Psoas muscle (tissue), 8 donors: ENCODE measurements around the gene GCN1. TPM values are rescaled to one million over a fixed set of nuclear protein-coding genes. Genes with fewer than 3 reads are reported as not detected.
A peak's percentile ranks its signal among the peaks of the same experiment; 100 is the strongest.

Source experiments
- ATAC-seq, 4 donors: fragments of 200-7000 bp; cut with Tn5 transposase; one replicate each; pipeline ENCODE4 v1.9.1; 2020; ENCODE audit warnings: moderate library complexity in 3 of 4, mild to moderate bottlenecking in 2 of 4
- DNase-seq, 2 donors: peaks; one replicate each; pipeline ENCODE4 v3.0.0-alpha.2; 2020
- H3K27ac ChIP-seq: fragments of 200-600 bp; one replicate; pipeline ENCODE4 v1.8.0; 2022
- H3K27me3 ChIP-seq, 3 donors: fragments of 200-600 bp in 1 of 3; one replicate each; pipeline versions ENCODE4 v1.6.1 to v1.8.0; 2013 to 2022; ENCODE audit warnings: low read length in 2 of 3, mild to moderate bottlenecking in 2 of 3, moderate library complexity in 1 of 3; ENCODE audit not compliant: insufficient read depth in 3 of 3
- H3K36me3 ChIP-seq, 2 donors: fragments of 200-600 bp in 1 of 2; one replicate each; pipeline versions ENCODE4 v1.6.1 to v1.8.0; 2013 to 2022; ENCODE audit warnings: low read depth in 1 of 2, mild to moderate bottlenecking in 1 of 2, moderate library complexity in 1 of 2; ENCODE audit not compliant: insufficient read depth in 1 of 2
- H3K4me1 ChIP-seq: fragments of 200-600 bp; one replicate; pipeline ENCODE4 v1.8.0; 2022
- H3K4me3 ChIP-seq: fragments of 200-600 bp; one replicate; pipeline ENCODE4 v1.8.0; 2022; ENCODE audit warnings: mild to moderate bottlenecking
- H3K9me3 ChIP-seq: fragments of 200-600 bp; one replicate; pipeline ENCODE4 v1.8.0; 2022
- WGBS, 3 donors: extraction: QIAGEN DNeasy Blood & Tissue Kit; methylation state at CpG; one replicate each; pipeline versions ENCODE4 v1.1.6 to v1.1.7; 2013; 5-methylcytosine and 5-hydroxymethylcytosine counted together
- intact Hi-C, 2 donors: fragments of 100-400 bp; cut with DNase I; formaldehyde crosslinking; loops; one replicate each; pipeline versions ENCODE4 v1.11.0 to v1.14.2; 2022
- polyA plus RNA-seq, 3 donors: library from polyadenylated mRNA; stranded (reverse); fragments of 200-250 nt; gene quantifications; one replicate each; pipeline ENCODE4 v1.2.3, GENCODE V29; 2013
- total RNA-seq, 4 donors: library from RNA; stranded (reverse); fragmentation: NEBNext Ultra II Directional in 2 of 4; extraction: Animal tissue kit (Norgen Biotek cat#: 25700) in 2 of 4; gene quantifications; one replicate each; pipeline versions ENCODE4 v1.2.1 to v1.2.4, GENCODE V29; 2021 to 2023
- TF ChIP-seq, protein P1 (sequence below): fragments of 200-600 bp; IDR thresholded peaks from one replicate; pipeline ENCODE4 v1.8.0; 2022; ENCODE audit warnings: antibody characterized with exemption
- donor health status: healthy with polysubstance abuse.
- donor health status: DM: no; HTN: no; CAD: no; lungs with moderate emphysema.
- donor health status: Bipolar disorder and iron deficiency.
- donor health status: healthy.
- donor health status: DM: yes; HTN: yes; CAD: no.
- donor health status: DM: no; HTN: no; CAD: no.
- donor health status: DM: no; HTN: no; CAD: no.
- donor health status: DM: yes; HTN: yes; CAD: no.

Gene GCN1
- total and polyA plus RNA-seq, 7 donors: 19.6 to 80.9 (median 63.1) TPM

- no peak for ATAC-seq
- WGBS, 3 donors: 48 to 54% (median 50%) methylated on average over 9 of the region's 9 CpGs
- Histone ChIP-seq H3K36me3 (peaks cover 0 to 3% of the 10 kb centered on the region in 2 donors), H3K27me3 (no peaks in the 10 kb centered on the region), H3K4me3 (peak overlapping the region; percentile 36), H3K9me3 (no peaks in the 10 kb centered on the region), H3K4me1 (peaks cover 87% of the 10 kb centered on the region), H3K27ac (peak overlapping the region; percentile 99)
- intact Hi-C loops: no loop called here
- TF ChIP-seq, protein P1, sequence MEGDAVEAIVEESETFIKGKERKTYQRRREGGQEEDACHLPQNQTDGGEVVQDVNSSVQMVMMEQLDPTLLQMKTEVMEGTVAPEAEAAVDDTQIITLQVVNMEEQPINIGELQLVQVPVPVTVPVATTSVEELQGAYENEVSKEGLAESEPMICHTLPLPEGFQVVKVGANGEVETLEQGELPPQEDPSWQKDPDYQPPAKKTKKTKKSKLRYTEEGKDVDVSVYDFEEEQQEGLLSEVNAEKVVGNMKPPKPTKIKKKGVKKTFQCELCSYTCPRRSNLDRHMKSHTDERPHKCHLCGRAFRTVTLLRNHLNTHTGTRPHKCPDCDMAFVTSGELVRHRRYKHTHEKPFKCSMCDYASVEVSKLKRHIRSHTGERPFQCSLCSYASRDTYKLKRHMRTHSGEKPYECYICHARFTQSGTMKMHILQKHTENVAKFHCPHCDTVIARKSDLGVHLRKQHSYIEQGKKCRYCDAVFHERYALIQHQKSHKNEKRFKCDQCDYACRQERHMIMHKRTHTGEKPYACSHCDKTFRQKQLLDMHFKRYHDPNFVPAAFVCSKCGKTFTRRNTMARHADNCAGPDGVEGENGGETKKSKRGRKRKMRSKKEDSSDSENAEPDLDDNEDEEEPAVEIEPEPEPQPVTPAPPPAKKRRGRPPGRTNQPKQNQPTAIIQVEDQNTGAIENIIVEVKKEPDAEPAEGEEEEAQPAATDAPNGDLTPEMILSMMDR: no peak
- DNase-seq: no peak
Measured at GRCh38 chr12:120241561-120242274, 47.2 kb upstream of the GCN1 start.

- WGBS, 3 donors: 15 to 18% (median 16%) methylated on average over 5 of the region's 5 CpGs
Measured at GRCh38 chr12:120240495-120240833, 45.9 kb upstream of the GCN1 start.

GRCh38 chr12:120239776-120240494, 45.4 kb upstream of the GCN1 start:
- TF ChIP-seq, protein P1: no peak
- intact Hi-C loops: no loop called here
- 50 to 71% (median 51%) methylated on average over 2 of the region's 2 CpGs for WGBS, 3 donors
- H3K27me3 ChIP-seq: no peaks in the 10 kb centered on the region
- H3K27ac ChIP-seq: peak overlapping the region; percentile 99
- DNase-seq: no peak
- no peak for ATAC-seq
- H3K4me1 ChIP-seq: peaks cover 93% of the 10 kb centered on the region
- H3K4me3 ChIP-seq: no peak overlapping the region
- H3K9me3 ChIP-seq: no peaks in the 10 kb centered on the region
- peaks cover 0 to 3% of the 10 kb centered on the region in 2 donors for H3K36me3 ChIP-seq

More at GRCh38 chr12:120240495-120240833, 45.9 kb upstream of the GCN1 start:
- intact Hi-C loops: no loop called here
- Histone ChIP-seq H3K27ac (peak overlapping the region; percentile 99), H3K36me3 (peaks cover 0 to 3% of the 10 kb centered on the region in 2 donors), H3K27me3 (no peaks in the 10 kb centered on the region), H3K4me1 (peaks cover 92% of the 10 kb centered on the region), H3K9me3 (no peaks in the 10 kb centered on the region), H3K4me3 (no peak overlapping the region)
- TF ChIP-seq, protein P1: no peak
- ATAC-seq (peak in 1 of 4 donors; percentile 25), DNase-seq (no peak)

DNA sequence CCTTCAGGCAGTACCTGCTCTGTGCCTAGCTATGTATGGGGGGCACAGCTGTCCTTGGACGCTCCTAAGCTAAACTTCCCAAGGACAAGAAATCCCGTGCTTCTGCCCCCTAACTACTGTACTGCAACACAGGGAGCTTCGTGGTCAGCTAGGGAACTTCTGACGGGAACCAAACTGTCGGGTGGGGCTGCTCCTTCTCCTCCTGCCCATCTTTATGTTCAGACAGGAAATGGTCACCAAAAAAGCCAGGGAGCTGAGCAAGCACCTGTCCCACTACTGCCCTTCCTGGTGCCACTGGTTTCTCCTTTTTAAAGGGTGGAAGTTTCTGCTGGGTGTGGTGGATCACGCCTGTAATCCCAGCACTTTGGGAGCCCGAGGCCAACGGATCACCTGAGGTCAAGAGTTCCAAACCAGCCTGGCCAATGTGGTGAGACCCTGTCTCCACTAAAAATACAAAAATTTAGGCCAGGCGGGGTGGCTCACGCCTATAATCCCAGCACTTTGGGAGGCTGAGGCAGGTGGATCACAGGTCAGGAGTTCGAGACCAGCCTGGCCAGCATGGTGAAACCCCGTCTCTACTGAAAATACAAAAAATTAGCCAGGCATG, 44.4 kb upstream of the GCN1 start:
- Histone ChIP-seq H3K27me3 (no peaks in the 10 kb centered on the region), H3K36me3 (peaks cover 0 to 3% of the 10 kb centered on the region in 2 donors), H3K4me1 (peaks cover 98% of the 10 kb centered on the region), H3K9me3 (no peaks in the 10 kb centered on the region), H3K27ac (peak overlapping the region; percentile 99), H3K4me3 (no peak overlapping the region)
- DNase-seq: no peak
- TF ChIP-seq, protein P1: no peak
- WGBS, 3 donors: 74 to 78% (median 75%) methylated on average over 12 of the region's 12 CpGs
- ATAC-seq: no peak
- intact Hi-C loops: no loop called here
